CD14-positive monocyte (primary cell): ENCODE results near the gene MVB12B. TPM values are rescaled to one million over a fixed set of nuclear protein-coding genes. Genes with fewer than 3 reads are reported as not detected.

Experiments
- DNase-seq, 3 donors: peaks; one replicate each; pipeline ENCODE4 v3.0.0-alpha.2; 2011 to 2022
- H2AFZ ChIP-seq: 2 replicates; pipeline ENCODE4 v1.6.0; 2012; ENCODE audit warnings: mild to moderate bottlenecking, low read depth, low read length, inconsistent platforms; ENCODE audit not compliant: insufficient read depth, poor library complexity, severe bottlenecking
- H3K27ac ChIP-seq, 2 donors: 1 replicate in 1 of 2; 2 replicates in 1 of 2; pipeline ENCODE4 v1.5.1; 2012 to 2013; ENCODE audit warnings: low read length in 2 of 2, control low read depth in 1 of 2, inconsistent platforms in 1 of 2, low read depth in 1 of 2, mild to moderate bottlenecking in 1 of 2
- H3K27me3 ChIP-seq, 2 donors: one replicate each; pipeline versions ENCODE4 v1.6.0 to v1.6.1; 2011 to 2013; ENCODE audit warnings: low read length in 2 of 2; ENCODE audit not compliant: control insufficient read depth in 2 of 2, insufficient read depth in 2 of 2
- H3K36me3 ChIP-seq, 2 donors: replicated peaks in 1 of 2; 1 replicate in 1 of 2; 2 replicates in 1 of 2; pipeline versions ENCODE4 v1.5.1 to v1.6.1; 2012 to 2013; ENCODE audit warnings: low read length in 2 of 2, control low read depth in 1 of 2, inconsistent platforms in 1 of 2, mild to moderate bottlenecking in 1 of 2; ENCODE audit not compliant: insufficient read depth in 2 of 2, control insufficient read depth in 1 of 2
- H3K4me1 ChIP-seq, 2 donors: 1 replicate in 1 of 2; 2 replicates in 1 of 2; pipeline versions ENCODE4 v1.5.1 to v1.6.1; 2012 to 2013; ENCODE audit warnings: low read length in 2 of 2, control low read depth in 1 of 2, inconsistent platforms in 1 of 2, mild to moderate bottlenecking in 1 of 2, moderate library complexity in 1 of 2; ENCODE audit not compliant: insufficient read depth in 2 of 2, control insufficient read depth in 1 of 2
- H3K4me2 ChIP-seq: replicated peaks from 2 replicates; pipeline ENCODE3; 2012; ENCODE audit warnings: low read length, moderate library complexity, mild to moderate bottlenecking; ENCODE audit not compliant: poor library complexity, severe bottlenecking; ENCODE audit errors: extremely low read depth
- H3K4me3 ChIP-seq, 3 experiments: fragments of 200-600 bp in 1 of 3; sonication (generic) in 1 of 3; replicated peaks in 1 of 3; 1 replicate in 2 of 3; 2 replicates in 1 of 3; pipeline ENCODE4 v1.5.1; 2011 to 2013; ENCODE audit warnings: low read length in 3 of 3, mild to moderate bottlenecking in 3 of 3, control low read depth in 2 of 3, low read depth in 2 of 3, inconsistent platforms in 1 of 3, moderate library complexity in 1 of 3
- H3K79me2 ChIP-seq: 2 replicates; pipeline ENCODE4 v1.6.0; 2012; ENCODE audit warnings: mild to moderate bottlenecking, control low read depth, inconsistent platforms, low read length, moderate library complexity; ENCODE audit not compliant: insufficient read depth
- H3K9ac ChIP-seq: 2 replicates; pipeline ENCODE4 v1.6.0; 2017; ENCODE audit warnings: low read length, mild to moderate bottlenecking; ENCODE audit not compliant: insufficient read depth, poor library complexity, severe bottlenecking
- H3K9me3 ChIP-seq, 2 donors: replicated peaks in 1 of 2; 1 replicate in 1 of 2; 2 replicates in 1 of 2; pipeline versions ENCODE4 v1.5.1 to v1.6.1; 2012 to 2013; ENCODE audit warnings: low read length in 2 of 2, control low read depth in 1 of 2; ENCODE audit not compliant: control insufficient read depth in 1 of 2, insufficient read depth in 1 of 2
- H4K20me1 ChIP-seq: 2 replicates; pipeline ENCODE4 v1.6.0; 2012; ENCODE audit warnings: mild to moderate bottlenecking, low read length, control low read depth, moderate library complexity; ENCODE audit not compliant: insufficient read depth
- H3K27ac Mint-ChIP-seq, 7 donors: one replicate each; pipeline ENCODE4 v1.8.0; 2020; ENCODE audit warnings: mild to moderate bottlenecking in 7 of 7, mixed read lengths in 7 of 7, moderate library complexity in 6 of 7, inconsistent platforms in 2 of 7
- H3K27me3 Mint-ChIP-seq, 3 donors: one replicate each; pipeline ENCODE4 v1.8.0; 2021 to 2022; ENCODE audit warnings: low read depth in 3 of 3, mild to moderate bottlenecking in 3 of 3, mixed read lengths in 3 of 3, moderate library complexity in 3 of 3, inconsistent platforms in 1 of 3
- H3K36me3 Mint-ChIP-seq, 2 donors: one replicate each; pipeline ENCODE4 v1.8.0; 2020; ENCODE audit warnings: mixed read lengths in 2 of 2, inconsistent platforms in 1 of 2, mild to moderate bottlenecking in 1 of 2
- H3K4me1 Mint-ChIP-seq: one replicate; pipeline ENCODE4 v1.8.0; 2020; ENCODE audit warnings: mild to moderate bottlenecking, mixed read lengths
- H3K4me3 Mint-ChIP-seq, 2 donors: one replicate each; pipeline ENCODE4 v1.8.0; 2020; ENCODE audit warnings: mild to moderate bottlenecking in 2 of 2, mixed read lengths in 2 of 2, moderate library complexity in 1 of 2
- H3K9me3 Mint-ChIP-seq, 7 donors: one replicate each; pipeline ENCODE4 v1.8.0; 2020 to 2022; ENCODE audit warnings: mixed read lengths in 7 of 7, mild to moderate bottlenecking in 6 of 7, moderate library complexity in 6 of 7, inconsistent platforms in 2 of 7
- CTCF ChIP-seq: fragments of 200-600 bp; IDR thresholded peaks from one replicate; pipeline ENCODE4 v1.8.0; 2022; ENCODE audit warnings: antibody characterized with exemption, mild to moderate bottlenecking
- WGBS: methylation state at CpG from one replicate; pipeline ENCODE4 v1.1.5; 2013; ENCODE audit warnings: missing lambda C conversion rate; ENCODE audit not compliant: insufficient coverage; 5-methylcytosine and 5-hydroxymethylcytosine counted together
- intact Hi-C, 2 donors: fragments of 100-400 bp; cut with micrococcal nuclease; formaldehyde crosslinking; loops; one replicate each; pipeline versions ENCODE4 v1.15.0 to v1.15.1; 2023
- polyA plus RNA-seq, 3 donors: library from polyadenylated mRNA; depleted of rRNA in 1 of 3; unstranded in 2 of 3; stranded (reverse) in 1 of 3; fragments of 300-500 nt in 2 of 3; fragments of >200 nt in 1 of 3; fragmentation: Illumina TruSeq in 2 of 3; gene quantifications; 1 replicate in 2 of 3; 2 replicates in 1 of 3; pipeline ENCODE4 v1.2.3, GENCODE V29; 2012 to 2021

The MVB12B gene
- polyA plus RNA-seq, 3 donors = 2.8 to 8.1 (median 3.5) TPM

- no peaks in the 10 kb centered on the region for H4K20me1 ChIP-seq
- peak; percentile 55 for TF ChIP-seq CTCF
- peaks cover 2% of the 10 kb centered on the region for H3K4me1 Mint-ChIP-seq
- no peaks in the 10 kb centered on the region for H3K79me2 ChIP-seq
- H3K36me3 Mint-ChIP-seq = no peaks in the 10 kb centered on the region
- no peak overlapping the region for H3K27ac Mint-ChIP-seq
- no peaks in the 10 kb centered on the region for H3K4me1 ChIP-seq
- H3K4me3 ChIP-seq = no peak overlapping the region
- no peak overlapping the region for H3K4me3 Mint-ChIP-seq
- H3K36me3 ChIP-seq = no peaks in the 10 kb centered on the region
- H3K27ac ChIP-seq = no peak overlapping the region
- no peaks in the 10 kb centered on the region for H3K27me3 ChIP-seq
- H3K9ac ChIP-seq = no peak overlapping the region
- H3K9me3 Mint-ChIP-seq = no peaks in the 10 kb centered on the region
- peak; percentile 27 to 41 (median 33) for DNase-seq
- peaks cover 1 to 4% (median 2%) of the 10 kb centered on the region in 3 donors for H3K27me3 Mint-ChIP-seq
- H3K4me2 ChIP-seq = no peak overlapping the region
- H3K9me3 ChIP-seq = no peaks in the 10 kb centered on the region
- WGBS = no CpG with 5 or more reads among the region's 4 CpGs
- H2AFZ ChIP-seq = no peak overlapping the region
- intact Hi-C loops = loop anchor here (2.0 to 5.0 kb wide), 4 partner anchors 95 to 190 kb away; no protein-coding TSS in a partner anchor
Observed at GRCh38 chr9:126301985-126302603, 24.5 kb upstream of the MVB12B start.

GRCh38 chr9:126302730-126303129 lies 23.9 kb upstream of the MVB12B start:
- H3K4me1 Mint-ChIP-seq = peaks cover 2% of the 10 kb centered on the region

More at GRCh38 chr9:126302730-126303129, 23.9 kb upstream of the MVB12B start:
- H3K9me3 ChIP-seq = no peaks in the 10 kb centered on the region
- H3K27ac Mint-ChIP-seq = no peak overlapping the region
- H3K27me3 Mint-ChIP-seq = peaks cover 1 to 4% (median 2%) of the 10 kb centered on the region in 3 donors
- no peak overlapping the region for H3K27ac ChIP-seq
- H3K4me2 ChIP-seq = no peak overlapping the region
- H3K36me3 ChIP-seq = no peaks in the 10 kb centered on the region
- no peaks in the 10 kb centered on the region for H4K20me1 ChIP-seq
- H3K4me3 Mint-ChIP-seq = no peak overlapping the region
- H3K27me3 ChIP-seq = no peaks in the 10 kb centered on the region
- DNase-seq = no peak
- whole genome bisulfite sequencing = no CpG with 5 or more reads among the region's 1 CpG
- no peaks in the 10 kb centered on the region for H3K36me3 Mint-ChIP-seq
- H3K4me3 ChIP-seq = no peak overlapping the region
- no peaks in the 10 kb centered on the region for H3K79me2 ChIP-seq
- H3K4me1 ChIP-seq = no peaks in the 10 kb centered on the region
- H3K9me3 Mint-ChIP-seq = no peaks in the 10 kb centered on the region
- H3K9ac ChIP-seq = no peak overlapping the region
- H2AFZ ChIP-seq = no peak overlapping the region
- no peak for TF ChIP-seq CTCF
- intact Hi-C loops = loop anchor here (2.0 to 5.0 kb wide), 4 partner anchors 95 to 190 kb away; no protein-coding TSS in a partner anchor
